Endothelial cell of umbilical vein (primary cell): ENCODE data around the gene TIMD4.

ENCODE experiments used
- CTCF ChIP-seq, 2 donors: IDR thresholded peaks; 1 replicate in 1 of 2; 2 replicates in 1 of 2; pipeline ENCODE4 v1.5.1; 2011; ENCODE audit warnings: low read length in 2 of 2, mild to moderate bottlenecking in 2 of 2, moderate library complexity in 2 of 2, control low read depth in 1 of 2, inconsistent platforms in 1 of 2, low read depth in 1 of 2; ENCODE audit not compliant: insufficient read depth in 1 of 2; ENCODE audit errors: extremely low read depth in 1 of 2
- FOS ChIP-seq: IDR thresholded peaks from 2 replicates; pipeline ENCODE4 v1.6.1; 2011; ENCODE audit warnings: mild to moderate bottlenecking, low read length, moderate library complexity, borderline replicate concordance; ENCODE audit not compliant: insufficient read depth
- MYC ChIP-seq: IDR thresholded peaks from one replicate; pipeline ENCODE4 v1.6.1; 2011; ENCODE audit warnings: mild to moderate bottlenecking, low read depth, low read length
- POLR2A ChIP-seq: IDR thresholded peaks from 2 replicates; pipeline ENCODE4 v1.6.1; 2012; ENCODE audit warnings: low read depth, mild to moderate bottlenecking, control low read depth, low read length

DNA sequence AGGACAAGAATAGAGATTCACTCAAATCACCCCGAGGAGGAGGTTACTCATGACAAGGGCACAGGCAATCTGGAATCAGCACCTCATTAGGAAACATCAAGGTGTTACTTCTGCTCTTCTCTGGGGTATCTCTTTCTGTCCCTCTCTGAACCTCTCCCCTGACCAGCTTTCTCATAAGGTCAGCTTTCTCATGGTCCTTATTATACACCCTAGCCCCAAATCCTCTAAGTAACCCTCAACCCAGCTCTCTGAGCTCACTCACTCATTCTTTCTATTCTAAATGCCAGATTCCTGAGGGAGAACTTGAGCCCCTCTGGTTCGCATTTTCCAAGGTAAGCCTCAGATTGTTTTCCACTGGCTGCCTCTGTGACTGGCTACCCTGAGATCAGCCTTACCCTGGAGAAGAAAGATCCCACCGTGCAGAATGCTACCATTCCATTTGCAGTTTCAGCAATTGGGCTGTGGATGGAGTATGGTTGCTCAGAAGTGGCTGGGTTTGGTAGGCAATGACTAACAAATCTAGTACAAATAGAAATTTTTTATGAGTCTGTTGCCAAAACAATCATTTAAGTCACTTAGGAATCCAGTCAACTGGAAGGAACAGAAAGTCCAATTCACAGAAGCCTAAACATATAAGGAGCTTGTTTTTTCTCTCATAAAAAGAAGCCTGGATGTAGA, 9.0 kb upstream of the TIMD4 start:
- TF ChIP-seq FOS (no peak), CTCF (IDR thresholded peaks at IDR 0.05; ENCODE audit: extremely low read depth in 1 of 2, insufficient read depth in 1 of 2, low read depth in 1 of 2, low read length in 2 of 2) (no peak), MYC (no peak), POLR2A (no peak)
